GM21723 (cell line): ENCODE data around the gene AKNA.

Source experiments
- ATAC-seq: cut with Tn5 transposase; IDR thresholded peaks from one replicate; pipeline ENCODE4 v1.9.1; 2021; ENCODE audit warnings: mild to moderate bottlenecking, moderate library complexity; ENCODE audit not compliant: unreplicated experiment

AKNA gene

DNA sequence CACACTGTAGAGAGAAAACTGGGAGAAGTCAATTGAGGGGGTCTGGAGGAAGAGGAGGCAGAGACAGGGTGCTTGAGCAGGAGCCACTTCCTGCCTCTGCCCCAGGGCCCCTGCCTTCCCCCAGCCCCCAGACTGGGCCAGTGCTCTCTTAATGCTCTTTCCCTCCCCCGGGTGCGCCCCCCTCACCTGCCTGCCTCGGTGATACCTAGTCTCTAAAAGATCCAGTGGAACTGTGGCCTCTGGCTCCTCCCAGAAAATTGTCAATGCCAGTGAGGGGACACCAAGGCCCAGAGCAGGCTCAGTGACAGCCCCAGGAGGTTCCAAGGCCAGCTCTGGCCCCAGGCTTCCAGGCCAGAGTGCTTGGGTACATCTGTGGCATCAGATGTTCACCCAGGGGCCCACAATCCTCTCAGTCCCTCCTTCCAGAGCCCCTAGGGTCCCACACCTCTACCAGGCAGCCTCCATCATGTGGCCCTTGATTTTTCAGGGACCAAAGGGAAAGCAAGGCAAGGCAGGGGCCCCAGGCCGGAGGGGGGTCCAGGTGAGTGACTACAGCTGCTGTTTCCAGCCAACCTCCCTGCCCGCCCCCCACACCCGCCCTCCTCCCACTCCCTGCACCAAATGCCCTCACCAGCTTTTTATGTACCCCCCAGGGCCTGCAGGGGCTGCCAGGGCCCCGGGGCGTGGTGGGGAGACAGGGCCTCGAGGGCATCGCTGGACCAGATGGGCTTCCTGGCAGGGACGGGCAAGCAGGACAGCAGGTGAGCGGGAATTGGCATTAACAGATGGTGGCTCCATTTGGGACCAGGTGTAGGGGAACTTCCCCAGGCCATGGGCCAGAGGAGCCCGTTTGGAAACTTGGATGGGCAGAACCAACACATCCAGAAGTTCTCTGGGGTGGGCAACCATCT is 98.0 kb downstream of the AKNA start:
- no peak for ATAC-seq

DNA sequence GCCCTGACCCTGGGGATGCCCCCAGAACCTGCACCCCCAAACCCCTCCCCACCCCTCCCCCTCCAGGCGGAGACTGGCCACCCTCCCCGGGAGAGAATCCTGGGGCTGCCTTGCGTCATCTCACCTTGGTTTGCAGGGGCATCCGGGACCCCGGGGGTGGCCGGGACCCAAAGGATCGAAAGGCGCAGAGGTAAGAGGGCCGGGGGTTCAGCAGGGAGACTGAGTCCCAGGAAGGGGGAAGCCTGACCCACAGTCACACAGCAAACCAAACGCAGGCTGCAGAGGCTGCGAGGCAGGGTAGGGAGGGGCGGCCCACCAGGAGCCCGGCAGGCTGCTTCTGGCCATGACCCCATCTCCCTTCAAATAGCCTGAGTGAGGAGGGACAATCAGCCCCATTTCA is 98.7 kb downstream of the AKNA start:
- no peak for ATAC-seq

DNA sequence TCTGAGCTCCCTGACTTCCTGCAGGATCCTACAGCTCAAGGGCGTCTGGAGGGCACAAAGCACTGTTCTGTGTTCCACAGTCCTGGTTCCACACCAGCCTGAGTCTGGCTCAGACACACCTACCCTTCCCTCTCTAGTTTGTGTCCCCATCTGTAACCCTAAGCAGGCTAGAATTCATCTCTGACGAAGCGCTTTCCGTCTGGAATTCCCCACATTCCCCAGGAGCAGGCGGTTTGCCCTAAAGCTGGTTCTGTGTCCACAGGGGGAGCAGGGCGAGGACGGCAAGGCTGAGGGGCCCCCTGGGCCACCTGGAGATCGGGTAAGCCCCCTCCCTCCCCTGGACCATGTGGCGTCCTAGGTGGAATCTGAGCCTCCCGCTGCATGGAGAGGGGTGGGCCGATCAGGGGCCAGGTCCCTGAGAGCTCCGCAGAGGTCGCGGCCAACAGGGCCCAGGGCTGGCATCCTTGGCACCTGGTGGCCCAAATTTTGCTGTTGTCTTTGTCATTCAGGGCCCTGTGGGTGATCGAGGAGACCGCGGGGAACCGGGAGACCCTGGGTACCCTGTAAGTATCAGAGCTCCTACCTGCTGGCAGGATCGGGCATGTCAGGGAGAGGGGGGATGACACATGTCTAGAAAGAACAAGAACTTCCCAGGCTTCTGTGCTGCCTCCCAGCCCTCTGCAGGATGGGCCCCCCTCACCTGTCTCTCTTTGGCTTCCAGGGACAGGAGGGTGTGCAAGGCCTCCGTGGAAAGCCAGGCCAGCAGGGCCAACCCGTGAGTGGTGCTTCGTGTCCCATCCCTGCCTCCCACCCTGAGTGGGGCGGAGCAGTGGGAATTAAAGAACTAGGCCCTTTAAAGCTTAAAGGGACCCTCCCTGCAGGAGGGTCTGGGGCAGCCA is 99.3 kb downstream of the AKNA start:
- no peak for ATAC-seq

DNA sequence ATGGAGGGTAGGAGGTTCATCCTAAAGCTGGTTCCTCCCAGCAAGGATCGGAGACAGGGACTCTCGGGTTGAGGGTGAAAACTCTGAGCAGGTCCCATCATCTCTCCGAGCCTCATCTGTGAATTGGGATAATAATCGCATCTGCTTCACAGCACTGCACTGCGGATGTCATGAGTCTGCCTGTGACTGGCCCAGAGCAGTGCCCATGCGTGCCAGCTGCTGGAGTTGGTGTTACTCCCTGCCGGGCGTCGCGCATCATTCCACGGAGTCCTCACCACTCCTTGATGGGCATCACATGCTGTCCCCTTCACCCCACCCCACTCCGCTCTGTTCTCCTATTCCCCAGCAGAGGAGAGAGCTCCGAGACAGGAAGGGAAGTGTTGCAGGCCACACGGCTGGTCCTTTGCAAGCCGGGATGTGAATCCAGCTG is 100.0 kb downstream of the AKNA start:
- ATAC-seq = no peak

DNA sequence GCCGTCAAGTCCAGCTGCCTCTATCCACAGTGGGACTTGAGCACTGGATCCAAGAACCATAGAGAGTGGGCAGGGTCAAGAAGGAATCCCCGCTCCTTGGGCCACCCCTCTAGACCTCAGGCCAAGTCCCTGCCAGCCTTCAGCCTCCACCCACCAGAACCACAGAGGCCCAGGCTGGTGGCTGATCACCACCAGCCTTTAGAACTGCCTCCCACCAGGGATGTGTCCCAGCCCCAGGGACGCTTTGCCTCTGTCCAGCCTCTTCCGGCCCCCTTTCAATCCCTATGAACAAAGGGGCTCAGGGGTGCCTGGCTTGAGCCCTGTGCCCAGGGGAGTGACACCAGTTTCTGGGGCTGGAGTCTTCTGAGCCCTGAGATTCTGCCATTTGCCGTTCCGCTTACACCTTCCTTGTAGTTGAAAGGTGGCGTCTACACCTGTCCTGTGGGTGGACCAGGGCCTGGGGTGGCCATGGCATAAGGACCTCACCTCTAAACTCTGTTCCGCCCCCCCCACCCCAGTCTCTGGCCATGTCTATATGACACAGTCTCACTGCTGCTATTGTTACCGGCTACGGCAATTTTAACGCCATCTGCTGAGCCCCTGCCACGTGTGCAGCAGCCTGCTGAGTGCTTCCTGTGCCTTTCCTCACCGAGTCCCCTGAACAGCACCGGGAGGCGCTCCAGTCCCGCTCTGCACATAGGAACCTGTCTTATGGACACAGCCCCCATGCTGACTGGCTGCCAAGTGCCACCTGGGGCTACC is 100.6 kb downstream of the AKNA start:
- no peak for ATAC-seq

DNA sequence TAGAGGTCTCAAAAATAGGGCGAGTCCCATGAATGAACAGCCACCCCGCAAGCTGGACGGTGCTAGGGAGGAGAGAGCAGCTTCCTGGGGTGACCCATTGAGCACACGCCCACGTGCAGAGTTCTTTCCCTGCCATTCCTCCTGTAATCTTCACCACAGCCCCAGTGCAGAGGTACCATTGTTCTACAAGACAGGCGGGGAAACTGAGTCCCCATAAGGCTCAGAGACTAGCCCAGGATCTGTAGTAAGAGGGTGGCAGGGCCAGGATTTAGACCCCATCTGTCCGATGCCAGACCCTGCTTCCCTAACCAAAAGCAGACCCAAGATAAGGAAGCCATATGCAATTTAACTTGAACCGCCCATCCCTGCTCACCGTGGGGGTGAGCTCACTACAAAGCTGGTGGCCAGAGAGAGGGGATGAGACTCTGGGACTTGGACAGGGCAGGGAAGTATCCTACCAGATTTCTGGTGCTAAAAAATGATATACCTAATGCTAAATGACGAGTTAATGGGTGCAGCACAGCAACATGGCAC is 101.6 kb downstream of the AKNA start:
- ATAC-seq = no peak

DNA sequence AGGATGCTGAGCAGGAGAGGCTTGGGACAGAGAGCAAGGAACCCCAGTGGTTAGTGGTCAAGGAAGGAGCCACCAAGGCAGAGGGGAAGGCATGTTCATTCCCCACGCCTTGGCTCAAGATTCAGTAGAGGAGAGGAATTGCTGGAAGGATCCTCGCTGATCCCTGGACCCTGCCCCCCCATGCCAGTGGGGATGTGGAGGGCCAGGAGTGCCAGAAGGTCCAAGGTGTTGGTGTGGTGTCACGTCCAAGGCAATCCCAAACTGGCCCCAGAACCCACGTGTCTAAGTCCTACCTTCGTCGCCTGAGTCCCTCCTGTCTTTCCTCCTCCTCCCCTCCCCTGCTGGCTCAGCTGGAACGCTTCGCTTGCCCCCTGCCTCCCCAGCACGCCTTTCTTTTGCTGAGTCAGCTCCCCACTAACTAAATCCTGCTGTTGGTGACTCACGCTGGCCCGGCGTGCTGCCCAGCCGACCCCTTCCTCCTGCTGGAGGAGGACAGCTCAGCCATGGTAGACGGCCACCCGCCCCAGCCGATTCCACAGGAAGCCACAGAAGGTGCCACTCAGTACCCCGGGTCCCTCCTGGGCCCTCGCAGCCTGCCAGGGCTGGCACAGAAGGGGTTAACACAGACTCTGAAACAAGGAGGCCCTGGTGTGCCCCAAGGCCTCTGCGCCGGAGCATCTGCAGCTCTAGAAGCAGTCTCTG is 102.5 kb downstream of the AKNA start:
- ATAC-seq = no peak

DNA sequence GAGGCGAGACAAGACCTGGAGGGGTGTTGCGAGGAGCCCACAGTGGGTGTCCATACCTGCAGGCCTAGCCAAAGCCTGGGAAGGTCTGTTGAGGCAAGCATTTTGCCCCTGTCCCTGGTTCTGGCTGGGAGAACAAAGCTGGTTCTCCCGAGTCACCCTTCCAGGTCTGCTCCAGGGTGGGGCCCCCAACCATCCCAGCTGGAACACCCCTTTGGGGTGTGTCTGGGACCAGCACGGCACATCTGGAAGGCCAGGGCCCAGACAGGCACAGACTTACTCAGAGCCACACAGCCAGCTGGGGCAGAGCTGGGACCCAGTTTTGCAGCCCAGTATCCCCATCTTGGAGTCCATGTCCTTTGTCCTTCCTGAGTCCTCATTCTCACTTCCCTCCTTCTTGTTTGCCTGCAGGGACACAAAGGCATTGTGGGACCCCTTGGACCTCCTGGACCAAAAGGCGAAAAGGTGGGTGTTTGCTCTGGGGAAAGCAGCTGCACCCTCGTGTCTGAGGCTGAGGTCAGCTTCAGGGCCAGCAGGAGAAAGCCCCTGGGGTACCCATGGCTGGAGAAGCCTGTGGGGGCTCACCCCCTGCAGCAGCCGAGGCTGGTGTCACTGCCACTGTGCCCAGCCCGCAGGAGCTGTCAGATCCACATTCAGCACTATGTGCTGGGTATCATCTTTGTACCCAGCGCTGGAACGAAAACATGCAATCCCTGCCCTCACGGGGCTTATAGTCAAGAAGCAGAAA is 103.3 kb downstream of the AKNA start:
- no peak for ATAC-seq
